ENCODE results near the gene SETD7.

GRCh38 chr4:139547979-139548378 is 8.0 kb downstream of the SETD7 start:
- TF ChIP-seq EZH2phosphoT487 (IDR thresholded peaks at IDR 0.05; ENCODE audit: borderline replicate concordance) (no peak), EZH2 (IDR thresholded peaks at IDR 0.05) (no peak), POLR2A (IDR thresholded peaks at IDR 0.05; ENCODE audit: borderline replicate concordance, extremely low read depth, insufficient read depth, insufficient read length) (no peak), ELF1 (IDR thresholded peaks at IDR 0.05; ENCODE audit: borderline replicate concordance, low read depth) (no peak), CTCF (IDR thresholded peaks at IDR 0.05 in 2 of 3, conservative IDR thresholded peaks at IDR 0.05 in 1 of 3; ENCODE audit: borderline replicate concordance in 1 of 3, insufficient read depth in 1 of 3, low read depth in 2 of 3, low read length in 2 of 3) (no peak), MAX (IDR thresholded peaks at IDR 0.05) (no peak), REST (IDR thresholded peaks at IDR 0.05; ENCODE audit: low read depth) (no peak)

Data from HCT116 (cell line).